ENCODE data around the gene PROX2.

DNA sequence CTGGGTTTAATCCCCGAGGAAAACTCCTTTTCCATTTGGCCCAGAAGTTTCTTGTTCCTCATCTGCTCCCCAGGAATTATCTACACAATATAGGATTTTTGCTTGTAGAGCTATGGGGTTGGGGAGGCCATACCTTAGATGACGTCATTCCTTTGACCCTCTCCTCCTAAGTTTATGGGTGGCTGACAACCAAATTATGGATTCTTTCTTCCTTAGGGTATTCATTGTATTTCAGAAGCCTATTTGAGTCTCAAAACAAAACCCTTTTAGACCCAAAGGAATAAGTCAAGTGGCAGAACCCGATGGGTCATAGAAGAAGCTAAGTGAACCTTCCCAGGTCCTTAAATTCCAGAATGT lies 14.2 kb downstream of the PROX2 start:
- TF ChIP-seq, protein P1, sequence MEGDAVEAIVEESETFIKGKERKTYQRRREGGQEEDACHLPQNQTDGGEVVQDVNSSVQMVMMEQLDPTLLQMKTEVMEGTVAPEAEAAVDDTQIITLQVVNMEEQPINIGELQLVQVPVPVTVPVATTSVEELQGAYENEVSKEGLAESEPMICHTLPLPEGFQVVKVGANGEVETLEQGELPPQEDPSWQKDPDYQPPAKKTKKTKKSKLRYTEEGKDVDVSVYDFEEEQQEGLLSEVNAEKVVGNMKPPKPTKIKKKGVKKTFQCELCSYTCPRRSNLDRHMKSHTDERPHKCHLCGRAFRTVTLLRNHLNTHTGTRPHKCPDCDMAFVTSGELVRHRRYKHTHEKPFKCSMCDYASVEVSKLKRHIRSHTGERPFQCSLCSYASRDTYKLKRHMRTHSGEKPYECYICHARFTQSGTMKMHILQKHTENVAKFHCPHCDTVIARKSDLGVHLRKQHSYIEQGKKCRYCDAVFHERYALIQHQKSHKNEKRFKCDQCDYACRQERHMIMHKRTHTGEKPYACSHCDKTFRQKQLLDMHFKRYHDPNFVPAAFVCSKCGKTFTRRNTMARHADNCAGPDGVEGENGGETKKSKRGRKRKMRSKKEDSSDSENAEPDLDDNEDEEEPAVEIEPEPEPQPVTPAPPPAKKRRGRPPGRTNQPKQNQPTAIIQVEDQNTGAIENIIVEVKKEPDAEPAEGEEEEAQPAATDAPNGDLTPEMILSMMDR (IDR thresholded peaks at IDR 0.05): no peak
- TF ChIP-seq POLR2A (IDR thresholded peaks at IDR 0.05): no peak
